Erythroblast (primary cell): Measurements from ENCODE around the gene TPSB2.
A peak's percentile ranks its signal among the peaks of the same experiment; 100 is the strongest.

Experiments
- GATA1 ChIP-seq: IDR thresholded peaks from 2 replicates; pipeline ENCODE4 v1.6.1; 2011; ENCODE audit warnings: low read depth, mild to moderate bottlenecking, control low read depth, low read length, moderate library complexity
- POLR2A ChIP-seq: IDR thresholded peaks from 2 replicates; pipeline ENCODE4 v1.6.1; 2011; ENCODE audit warnings: mild to moderate bottlenecking, low read length

GRCh38 chr16:1211451-1212268, 18.3 kb downstream of the TPSB2 start:
- peak; percentile 42 for TF ChIP-seq POLR2A
- TF ChIP-seq GATA1, result no peak
